Activated CD4-positive, alpha-beta T cell treated with anti-CD3 and anti-CD28 coated beads for 4 hours (primary cell): ENCODE results near the gene FARP1.
"Not testable (repeated sequence)": the region's sequence is repeated elsewhere in the genome, so short reads cannot be mapped to it uniquely, and the experiment has no call there.

Experiments used
- DNase-seq, 2 donors: peaks; one replicate each; pipeline ENCODE4 v3.0.0-alpha.2; 2020

The FARP1 gene

DNA sequence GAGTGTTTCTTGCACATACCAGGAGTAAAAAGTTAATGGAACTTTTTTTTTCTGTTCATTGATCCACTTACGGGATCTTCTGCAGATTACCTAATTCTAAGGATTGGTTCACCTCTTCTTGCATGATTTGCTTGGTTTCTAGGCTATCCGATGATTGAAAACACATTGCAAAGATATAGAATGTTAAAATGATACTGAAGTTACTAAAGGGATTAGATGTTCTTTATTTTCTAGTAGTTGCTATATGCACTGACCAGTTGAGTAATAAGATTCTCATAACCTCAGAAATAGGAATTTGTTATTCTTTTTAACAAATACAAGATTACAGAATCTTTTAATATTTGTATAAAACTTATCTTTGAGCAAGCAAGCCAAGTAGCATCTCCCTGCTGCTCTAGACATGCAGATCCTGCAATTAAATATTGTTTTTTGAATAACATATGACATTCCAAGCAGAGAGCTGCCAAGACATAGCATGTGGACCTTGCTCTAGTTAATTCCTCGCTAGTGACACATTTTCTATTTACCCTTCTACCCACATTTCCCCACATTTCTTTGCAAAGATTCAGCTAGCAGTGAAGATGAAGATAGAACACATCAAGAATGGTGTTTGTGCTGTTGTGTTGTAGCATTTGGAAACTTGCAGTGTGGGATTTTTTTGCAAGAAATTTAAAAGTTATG lies 85.9 kb downstream of the FARP1 start:
- no peak for DNase-seq

DNA sequence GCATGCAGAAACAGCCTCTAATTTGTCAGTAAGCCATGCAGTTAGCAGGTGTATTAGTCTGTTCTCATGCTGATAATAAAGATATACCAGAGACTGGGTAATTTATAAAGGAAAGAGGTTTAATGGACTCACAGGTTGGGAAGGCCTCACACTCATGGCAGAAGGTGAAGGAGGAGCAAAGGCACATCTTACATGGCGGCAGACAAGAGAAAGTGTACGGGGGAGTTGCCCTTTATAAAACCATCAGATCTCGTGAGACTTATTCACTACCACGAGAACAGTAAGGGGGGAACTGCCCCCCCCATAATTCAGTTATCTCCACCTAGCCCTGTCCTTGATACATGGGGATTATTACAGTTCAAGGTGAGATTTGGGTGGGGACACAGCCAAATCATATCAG lies 87.9 kb downstream of the FARP1 start:
- not testable (repeated sequence) for DNase-seq

DNA sequence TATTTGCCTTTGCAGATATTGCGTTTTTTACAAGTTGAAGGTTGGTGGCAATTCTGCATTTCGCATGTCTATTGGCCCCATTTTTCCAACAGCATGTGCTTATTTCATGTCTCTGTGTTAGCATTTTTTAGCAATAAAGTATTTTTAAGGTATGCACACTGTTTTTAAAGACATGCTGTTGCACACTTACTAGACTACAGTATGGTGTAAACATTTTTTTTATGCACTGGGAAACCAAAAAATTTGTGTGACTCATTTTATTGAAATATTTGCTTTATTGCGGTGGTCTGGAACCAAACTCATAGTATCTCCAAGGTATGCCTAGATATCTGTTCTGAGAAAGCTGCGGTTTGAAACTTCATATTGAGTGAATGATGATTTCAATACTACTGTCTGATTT lies 89.6 kb downstream of the FARP1 start:
- DNase-seq = no peak

- no peak for DNase-seq
These were observed 90.2 kb downstream of the FARP1 start for GRCh38 chr13:98233127-98233526.

GRCh38 chr13:98234348-98234747 lies 91.5 kb downstream of the FARP1 start:
- DNase-seq = no peak

DNA sequence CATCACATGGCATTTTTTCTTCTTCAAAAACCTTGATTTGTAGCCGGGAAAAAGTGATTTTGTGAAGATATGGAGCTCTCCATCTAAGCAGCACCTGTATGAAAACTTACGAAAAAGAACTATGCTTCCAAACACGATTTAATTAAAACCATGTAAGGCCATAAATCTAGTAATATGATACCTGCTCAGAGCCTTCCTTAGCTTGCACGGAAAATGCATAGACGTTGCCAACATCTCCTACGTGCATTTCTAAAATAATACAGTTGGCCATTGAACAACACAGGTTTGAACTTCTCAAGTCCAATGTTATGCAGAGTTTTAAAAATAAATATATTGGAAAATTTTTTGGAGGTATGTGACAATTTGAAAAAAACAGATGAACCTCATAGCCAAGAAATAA lies 93.3 kb downstream of the FARP1 start:
- no peak for DNase-seq

DNA sequence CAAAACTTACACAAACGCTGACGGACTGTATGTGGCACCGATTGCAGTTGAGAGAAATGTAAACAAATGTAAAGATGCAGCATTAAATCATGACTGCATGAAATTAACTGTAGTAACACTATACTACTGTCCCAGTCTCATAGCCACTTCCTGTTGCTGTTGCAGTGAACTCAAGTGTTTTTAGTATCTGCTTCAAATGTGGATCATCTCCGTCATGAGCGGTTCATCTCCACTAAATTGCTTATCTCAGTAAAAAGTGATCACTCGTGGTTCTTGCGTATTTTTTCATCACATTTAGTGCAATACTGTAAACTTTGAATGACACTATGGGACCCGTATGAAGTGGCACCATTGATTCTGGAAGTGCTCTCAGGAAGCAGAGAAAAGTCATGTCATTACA lies 94.4 kb downstream of the FARP1 start:
- DNase-seq = no peak

DNA sequence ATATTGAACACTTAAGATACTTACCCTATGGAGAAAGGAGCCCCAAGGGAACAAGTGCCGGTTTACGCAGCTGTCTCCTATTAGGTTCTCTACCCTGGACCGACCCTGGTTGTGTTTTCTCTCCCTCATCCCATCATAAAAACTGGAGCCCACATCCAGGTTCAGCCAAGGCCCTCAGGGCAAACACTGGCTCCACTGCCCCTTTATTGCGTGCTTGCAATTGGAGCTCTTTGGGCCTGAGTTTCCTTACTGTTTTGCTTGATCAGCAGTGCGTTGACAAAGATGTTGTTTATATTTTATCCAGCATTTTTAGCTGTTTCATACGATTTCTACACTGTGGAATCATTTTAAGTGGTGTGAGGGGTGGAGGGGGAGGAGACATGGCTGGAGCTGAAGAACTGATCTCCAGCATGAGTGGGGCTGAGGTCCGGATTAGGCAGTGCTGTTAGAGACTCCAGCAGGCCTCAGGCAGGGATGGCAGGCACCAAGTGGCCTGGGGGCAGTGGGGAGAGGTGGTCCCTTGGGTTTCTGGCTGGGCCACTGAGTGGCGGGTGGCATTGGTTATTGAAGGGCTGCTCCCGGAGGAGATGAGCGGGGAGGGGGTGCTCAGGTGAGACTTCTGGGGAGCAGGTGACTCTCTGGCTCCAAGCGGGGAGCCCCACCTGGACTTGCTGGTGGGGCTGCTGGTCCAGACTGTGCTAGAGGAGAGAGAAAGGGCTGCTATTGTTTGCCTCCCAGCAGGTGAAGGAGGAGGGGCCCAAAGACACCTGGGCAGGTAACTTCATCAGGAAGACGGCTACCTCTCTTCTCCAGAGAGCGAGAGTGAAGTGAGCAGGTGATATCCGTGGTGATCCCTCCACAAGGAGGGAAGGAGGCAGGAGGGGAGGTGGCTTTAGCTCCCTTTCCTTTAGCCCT lies 96.5 kb downstream of the FARP1 start:
- no peak for DNase-seq

DNA sequence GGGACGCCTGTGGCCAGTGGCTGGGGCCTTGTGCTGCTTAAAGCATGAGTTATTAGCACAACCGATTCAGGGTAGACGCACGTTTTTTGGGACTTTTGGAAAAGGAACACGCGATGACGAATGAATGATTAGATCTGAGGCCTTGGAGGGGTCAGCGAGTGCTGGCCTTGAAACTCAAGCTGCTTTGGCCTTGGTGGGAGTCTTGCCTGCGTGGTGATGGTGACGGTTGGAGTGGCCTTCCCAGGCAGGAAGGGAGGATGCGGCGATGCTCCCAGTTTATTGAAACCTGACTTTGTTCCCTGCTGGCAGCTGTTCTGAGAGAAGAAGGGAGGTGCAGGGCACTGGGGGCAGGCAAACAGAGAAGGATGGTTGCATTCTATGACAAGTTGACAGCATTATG lies 97.2 kb downstream of the FARP1 start:
- no peak for DNase-seq

- DNase-seq = no peak
These were observed 98.1 kb downstream of the FARP1 start for GRCh38 chr13:98240974-98241373.

GRCh38 chr13:98241976-98242375 lies 99.1 kb downstream of the FARP1 start:
- no peak for DNase-seq

- no peak for DNase-seq
These were observed 99.5 kb downstream of the FARP1 start for GRCh38 chr13:98242403-98242802.

- no peak for DNase-seq
These were observed 101.0 kb downstream of the FARP1 start for GRCh38 chr13:98243929-98244272.

DNA sequence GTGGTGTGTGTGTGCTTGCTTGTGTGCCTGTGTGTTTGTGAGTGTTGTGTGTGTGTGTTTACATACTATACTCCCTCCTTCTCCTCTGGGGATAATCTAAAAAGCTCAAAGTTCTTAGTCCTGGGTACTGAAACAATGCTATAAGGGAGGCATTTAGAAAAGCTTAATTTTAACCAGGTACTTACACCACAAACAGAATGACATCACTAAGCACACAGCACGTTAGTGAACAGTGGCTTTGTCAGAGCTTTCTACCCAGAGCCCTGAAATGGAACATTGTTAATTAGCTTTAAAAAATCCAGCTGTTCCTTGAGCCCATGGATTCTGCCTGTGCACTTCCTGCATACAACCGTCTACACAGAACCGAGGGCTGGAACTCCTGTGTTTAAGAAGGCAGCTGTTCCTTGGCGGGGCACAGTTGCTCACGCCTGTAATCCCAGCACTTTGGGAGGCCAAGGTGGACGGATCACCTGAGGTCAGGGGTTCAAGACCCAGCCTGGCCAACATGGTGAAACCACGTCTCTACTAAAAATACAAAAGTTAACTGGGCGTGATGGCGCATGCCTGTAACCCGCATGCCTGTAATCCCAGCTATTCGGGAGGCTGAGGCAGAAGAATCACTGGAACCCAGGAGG lies 103.8 kb downstream of the FARP1 start:
- no peak for DNase-seq

- no peak for DNase-seq
These were observed 108.8 kb downstream of the FARP1 start for GRCh38 chr13:98251708-98252107.

- DNase-seq = no peak
These were observed 110.1 kb downstream of the FARP1 start for GRCh38 chr13:98252931-98253470.

- no peak for DNase-seq
These were observed 110.6 kb downstream of the FARP1 start for GRCh38 chr13:98253526-98253925.

- no peak for DNase-seq
These were observed 111.6 kb downstream of the FARP1 start for GRCh38 chr13:98254513-98254912.

GRCh38 chr13:98258226-98258625 lies 115.3 kb downstream of the FARP1 start:
- no peak for DNase-seq

DNA sequence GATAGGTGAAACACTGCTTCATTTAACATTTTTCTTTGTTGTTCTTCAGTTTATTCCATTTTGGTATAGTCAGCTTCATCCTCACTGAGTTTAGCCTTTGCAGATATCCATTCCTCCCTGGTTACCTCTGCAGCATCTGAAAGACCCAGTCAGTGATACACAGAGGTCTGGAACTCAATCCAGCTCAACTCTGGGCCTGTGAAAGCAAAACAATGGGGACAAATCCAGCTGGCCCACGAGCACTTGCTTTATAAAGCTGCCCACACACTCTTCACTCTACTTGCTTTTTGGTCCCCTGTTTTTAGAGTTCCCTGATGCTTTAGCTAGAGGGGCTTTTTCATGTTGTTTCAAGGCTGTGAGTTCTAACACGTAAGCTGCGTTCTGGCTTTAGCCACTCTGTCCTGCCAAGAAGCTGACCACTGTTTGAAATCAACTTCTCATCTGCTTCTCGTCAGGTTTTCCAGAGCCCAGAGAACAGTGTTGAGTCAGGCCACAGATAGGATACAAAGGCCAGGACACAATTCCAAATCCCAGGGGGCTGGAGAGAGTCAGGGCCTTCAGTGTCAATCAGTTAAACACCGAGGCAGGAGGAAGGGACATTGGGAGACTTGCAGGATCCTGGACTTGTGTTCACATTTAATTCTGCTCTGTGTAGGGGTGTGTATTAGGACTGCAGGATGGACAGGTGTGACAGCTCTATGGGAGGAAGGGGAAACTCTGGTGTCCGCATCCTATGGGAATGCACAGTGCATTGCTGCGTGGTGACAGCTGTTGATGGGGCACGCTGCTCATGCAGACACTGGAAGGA lies 117.7 kb downstream of the FARP1 start:
- DNase-seq = no peak

GRCh38 chr13:98261165-98261702 lies 118.3 kb downstream of the FARP1 start:
- no peak for DNase-seq

DNA sequence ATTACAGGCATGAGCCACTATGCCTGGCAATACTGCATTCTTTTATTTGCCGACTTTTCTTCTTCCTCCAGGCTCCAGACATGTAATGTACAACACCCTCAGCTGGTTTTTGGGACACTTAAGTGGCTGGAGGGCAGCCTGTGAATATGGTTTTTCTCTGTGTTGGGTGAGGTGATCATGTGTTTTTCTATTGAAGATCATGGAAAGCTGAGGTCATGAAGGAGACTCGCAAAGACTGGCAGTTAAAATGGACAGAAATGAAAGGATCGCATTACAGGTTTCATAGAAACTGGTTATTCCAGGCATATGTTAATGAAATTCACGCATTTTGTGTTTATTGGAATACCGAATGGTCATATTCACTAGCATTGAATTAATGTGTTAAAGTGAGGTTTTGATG lies 119.4 kb downstream of the FARP1 start:
- DNase-seq = no peak

GRCh38 chr13:98263841-98264240 lies 120.9 kb downstream of the FARP1 start:
- no peak for DNase-seq
